CD14-positive monocyte (primary cell): Measurements from ENCODE around the gene SH3RF1. TPM values are rescaled to one million over a fixed set of nuclear protein-coding genes. Genes with fewer than 3 reads are reported as not detected.

Experiments
- DNase-seq, 3 donors: peaks; one replicate each; pipeline ENCODE4 v3.0.0-alpha.2; 2011 to 2022
- H2AFZ ChIP-seq: 2 replicates; pipeline ENCODE4 v1.6.0; 2012; ENCODE audit warnings: mild to moderate bottlenecking, low read depth, low read length, inconsistent platforms; ENCODE audit not compliant: insufficient read depth, poor library complexity, severe bottlenecking
- H3K27ac ChIP-seq, 2 donors: 1 replicate in 1 of 2; 2 replicates in 1 of 2; pipeline ENCODE4 v1.5.1; 2012 to 2013; ENCODE audit warnings: low read length in 2 of 2, control low read depth in 1 of 2, inconsistent platforms in 1 of 2, low read depth in 1 of 2, mild to moderate bottlenecking in 1 of 2
- H3K27me3 ChIP-seq, 2 donors: one replicate each; pipeline versions ENCODE4 v1.6.0 to v1.6.1; 2011 to 2013; ENCODE audit warnings: low read length in 2 of 2; ENCODE audit not compliant: control insufficient read depth in 2 of 2, insufficient read depth in 2 of 2
- H3K36me3 ChIP-seq, 2 donors: replicated peaks in 1 of 2; 1 replicate in 1 of 2; 2 replicates in 1 of 2; pipeline versions ENCODE4 v1.5.1 to v1.6.1; 2012 to 2013; ENCODE audit warnings: low read length in 2 of 2, control low read depth in 1 of 2, inconsistent platforms in 1 of 2, mild to moderate bottlenecking in 1 of 2; ENCODE audit not compliant: insufficient read depth in 2 of 2, control insufficient read depth in 1 of 2
- H3K4me1 ChIP-seq, 2 donors: 1 replicate in 1 of 2; 2 replicates in 1 of 2; pipeline versions ENCODE4 v1.5.1 to v1.6.1; 2012 to 2013; ENCODE audit warnings: low read length in 2 of 2, control low read depth in 1 of 2, inconsistent platforms in 1 of 2, mild to moderate bottlenecking in 1 of 2, moderate library complexity in 1 of 2; ENCODE audit not compliant: insufficient read depth in 2 of 2, control insufficient read depth in 1 of 2
- H3K4me2 ChIP-seq: replicated peaks from 2 replicates; pipeline ENCODE3; 2012; ENCODE audit warnings: low read length, moderate library complexity, mild to moderate bottlenecking; ENCODE audit not compliant: poor library complexity, severe bottlenecking; ENCODE audit errors: extremely low read depth
- H3K4me3 ChIP-seq, 3 experiments: fragments of 200-600 bp in 1 of 3; sonication (generic) in 1 of 3; replicated peaks in 1 of 3; 1 replicate in 2 of 3; 2 replicates in 1 of 3; pipeline ENCODE4 v1.5.1; 2011 to 2013; ENCODE audit warnings: low read length in 3 of 3, mild to moderate bottlenecking in 3 of 3, control low read depth in 2 of 3, low read depth in 2 of 3, inconsistent platforms in 1 of 3, moderate library complexity in 1 of 3
- H3K79me2 ChIP-seq: 2 replicates; pipeline ENCODE4 v1.6.0; 2012; ENCODE audit warnings: mild to moderate bottlenecking, control low read depth, inconsistent platforms, low read length, moderate library complexity; ENCODE audit not compliant: insufficient read depth
- H3K9ac ChIP-seq: 2 replicates; pipeline ENCODE4 v1.6.0; 2017; ENCODE audit warnings: low read length, mild to moderate bottlenecking; ENCODE audit not compliant: insufficient read depth, poor library complexity, severe bottlenecking
- H3K9me3 ChIP-seq, 2 donors: replicated peaks in 1 of 2; 1 replicate in 1 of 2; 2 replicates in 1 of 2; pipeline versions ENCODE4 v1.5.1 to v1.6.1; 2012 to 2013; ENCODE audit warnings: low read length in 2 of 2, control low read depth in 1 of 2; ENCODE audit not compliant: control insufficient read depth in 1 of 2, insufficient read depth in 1 of 2
- H4K20me1 ChIP-seq: 2 replicates; pipeline ENCODE4 v1.6.0; 2012; ENCODE audit warnings: mild to moderate bottlenecking, low read length, control low read depth, moderate library complexity; ENCODE audit not compliant: insufficient read depth
- H3K27ac Mint-ChIP-seq, 7 donors: one replicate each; pipeline ENCODE4 v1.8.0; 2020; ENCODE audit warnings: mild to moderate bottlenecking in 7 of 7, mixed read lengths in 7 of 7, moderate library complexity in 6 of 7, inconsistent platforms in 2 of 7
- H3K27me3 Mint-ChIP-seq, 3 donors: one replicate each; pipeline ENCODE4 v1.8.0; 2021 to 2022; ENCODE audit warnings: low read depth in 3 of 3, mild to moderate bottlenecking in 3 of 3, mixed read lengths in 3 of 3, moderate library complexity in 3 of 3, inconsistent platforms in 1 of 3
- H3K36me3 Mint-ChIP-seq, 2 donors: one replicate each; pipeline ENCODE4 v1.8.0; 2020; ENCODE audit warnings: mixed read lengths in 2 of 2, inconsistent platforms in 1 of 2, mild to moderate bottlenecking in 1 of 2
- H3K4me1 Mint-ChIP-seq: one replicate; pipeline ENCODE4 v1.8.0; 2020; ENCODE audit warnings: mild to moderate bottlenecking, mixed read lengths
- H3K4me3 Mint-ChIP-seq, 2 donors: one replicate each; pipeline ENCODE4 v1.8.0; 2020; ENCODE audit warnings: mild to moderate bottlenecking in 2 of 2, mixed read lengths in 2 of 2, moderate library complexity in 1 of 2
- H3K9me3 Mint-ChIP-seq, 7 donors: one replicate each; pipeline ENCODE4 v1.8.0; 2020 to 2022; ENCODE audit warnings: mixed read lengths in 7 of 7, mild to moderate bottlenecking in 6 of 7, moderate library complexity in 6 of 7, inconsistent platforms in 2 of 7
- WGBS: methylation state at CpG from one replicate; pipeline ENCODE4 v1.1.5; 2013; ENCODE audit warnings: missing lambda C conversion rate; ENCODE audit not compliant: insufficient coverage; 5-methylcytosine and 5-hydroxymethylcytosine counted together
- intact Hi-C, 2 donors: fragments of 100-400 bp; cut with micrococcal nuclease; formaldehyde crosslinking; loops; one replicate each; pipeline versions ENCODE4 v1.15.0 to v1.15.1; 2023
- polyA plus RNA-seq, 3 donors: library from polyadenylated mRNA; depleted of rRNA in 1 of 3; unstranded in 2 of 3; stranded (reverse) in 1 of 3; fragments of 300-500 nt in 2 of 3; fragments of >200 nt in 1 of 3; fragmentation: Illumina TruSeq in 2 of 3; gene quantifications; 1 replicate in 2 of 3; 2 replicates in 1 of 3; pipeline ENCODE4 v1.2.3, GENCODE V29; 2012 to 2021
- TF ChIP-seq, protein P1 (sequence below): fragments of 200-600 bp; IDR thresholded peaks from one replicate; pipeline ENCODE4 v1.8.0; 2022; ENCODE audit warnings: antibody characterized with exemption, mild to moderate bottlenecking

SH3RF1 gene
- polyA plus RNA-seq, 3 donors: 3.1 to 4.7 (median 4.4) TPM

DNA sequence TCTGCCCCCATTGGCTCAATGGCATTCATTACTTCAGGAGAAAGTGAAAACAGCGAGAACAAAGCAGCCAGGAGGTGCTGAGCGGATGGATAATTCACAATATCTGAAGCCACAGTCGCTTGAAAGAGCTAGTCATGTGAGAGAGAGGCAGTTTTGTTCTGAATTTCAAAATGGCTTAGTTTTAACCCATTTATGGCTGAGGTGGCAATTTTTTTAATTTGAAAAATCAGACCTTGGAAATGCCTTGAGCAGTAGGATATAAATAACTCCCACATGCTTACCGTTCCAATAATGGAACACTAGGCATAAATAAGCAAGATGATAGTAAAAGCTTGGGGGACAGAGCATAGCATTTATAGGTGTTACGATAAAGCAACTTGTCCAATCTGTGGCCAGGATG is 203.8 kb downstream of the SH3RF1 start:
- H3K9me3 Mint-ChIP-seq: peaks cover 0 to 4% (median 0%) of the 10 kb centered on the region in 7 donors
- WGBS: 100% methylated on average over 1 of the region's 5 CpGs
- H3K36me3 Mint-ChIP-seq: no peaks in the 10 kb centered on the region
- Histone ChIP-seq H3K9ac (no peak overlapping the region), H3K4me3 (no peak overlapping the region), H4K20me1 (no peaks in the 10 kb centered on the region), H3K4me2 (no peak overlapping the region), H3K4me1 (peaks cover 4 to 6% of the 10 kb centered on the region in 2 donors), H3K36me3 (no peaks in the 10 kb centered on the region), H3K27me3 (no peaks in the 10 kb centered on the region), H3K27ac (no peak overlapping the region), H2AFZ (no peak overlapping the region), H3K79me2 (no peaks in the 10 kb centered on the region), H3K9me3 (no peaks in the 10 kb centered on the region)
- H3K27me3 Mint-ChIP-seq: peaks cover 0 to 2% (median 0%) of the 10 kb centered on the region in 3 donors
- DNase-seq: no peak
- peaks cover 11% of the 10 kb centered on the region for H3K4me1 Mint-ChIP-seq
- H3K27ac Mint-ChIP-seq: no peak overlapping the region
- TF ChIP-seq, protein P1, sequence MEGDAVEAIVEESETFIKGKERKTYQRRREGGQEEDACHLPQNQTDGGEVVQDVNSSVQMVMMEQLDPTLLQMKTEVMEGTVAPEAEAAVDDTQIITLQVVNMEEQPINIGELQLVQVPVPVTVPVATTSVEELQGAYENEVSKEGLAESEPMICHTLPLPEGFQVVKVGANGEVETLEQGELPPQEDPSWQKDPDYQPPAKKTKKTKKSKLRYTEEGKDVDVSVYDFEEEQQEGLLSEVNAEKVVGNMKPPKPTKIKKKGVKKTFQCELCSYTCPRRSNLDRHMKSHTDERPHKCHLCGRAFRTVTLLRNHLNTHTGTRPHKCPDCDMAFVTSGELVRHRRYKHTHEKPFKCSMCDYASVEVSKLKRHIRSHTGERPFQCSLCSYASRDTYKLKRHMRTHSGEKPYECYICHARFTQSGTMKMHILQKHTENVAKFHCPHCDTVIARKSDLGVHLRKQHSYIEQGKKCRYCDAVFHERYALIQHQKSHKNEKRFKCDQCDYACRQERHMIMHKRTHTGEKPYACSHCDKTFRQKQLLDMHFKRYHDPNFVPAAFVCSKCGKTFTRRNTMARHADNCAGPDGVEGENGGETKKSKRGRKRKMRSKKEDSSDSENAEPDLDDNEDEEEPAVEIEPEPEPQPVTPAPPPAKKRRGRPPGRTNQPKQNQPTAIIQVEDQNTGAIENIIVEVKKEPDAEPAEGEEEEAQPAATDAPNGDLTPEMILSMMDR: no peak
- intact Hi-C loops: no loop called here
- no peak overlapping the region for H3K4me3 Mint-ChIP-seq

DNA sequence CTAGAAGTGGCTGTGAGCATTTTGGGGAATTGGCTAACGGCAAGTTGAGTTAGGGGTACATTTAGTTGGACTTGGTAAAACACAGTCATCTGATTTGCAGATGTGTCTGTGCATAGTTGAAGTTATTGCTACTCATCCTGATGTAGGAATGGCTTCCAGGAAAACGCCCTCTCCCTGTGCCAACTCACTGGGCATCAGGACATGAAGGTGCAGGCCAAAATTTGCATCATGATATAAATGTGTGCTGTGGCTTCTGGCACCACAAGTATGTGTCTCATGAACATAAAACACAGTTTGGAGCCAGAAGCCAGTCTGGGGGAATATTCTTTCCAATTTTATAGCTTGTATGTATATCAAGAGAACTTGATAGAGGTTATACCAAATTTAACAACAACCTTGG is 206.5 kb downstream of the SH3RF1 start:
- Histone ChIP-seq H2AFZ (no peak overlapping the region), H3K27me3 (no peaks in the 10 kb centered on the region), H4K20me1 (no peaks in the 10 kb centered on the region), H3K9me3 (no peaks in the 10 kb centered on the region), H3K4me2 (no peak overlapping the region), H3K9ac (no peak overlapping the region), H3K4me1 (peaks cover 4 to 6% of the 10 kb centered on the region in 2 donors), H3K79me2 (no peaks in the 10 kb centered on the region), H3K36me3 (no peaks in the 10 kb centered on the region), H3K27ac (no peak overlapping the region), H3K4me3 (no peak overlapping the region)
- H3K27me3 Mint-ChIP-seq: peaks cover 0 to 4% (median 0%) of the 10 kb centered on the region in 3 donors
- no peaks in the 10 kb centered on the region for H3K9me3 Mint-ChIP-seq
- WGBS: no CpG with 5 or more reads among the region's 2 CpGs
- no peak for DNase-seq
- no peak overlapping the region for H3K27ac Mint-ChIP-seq
- peaks cover 12% of the 10 kb centered on the region for H3K4me1 Mint-ChIP-seq
- no peaks in the 10 kb centered on the region for H3K36me3 Mint-ChIP-seq
- no peak overlapping the region for H3K4me3 Mint-ChIP-seq
- intact Hi-C loops: no loop called here
- TF ChIP-seq, protein P1: no peak
